AG08396 (cell line): Measurements from ENCODE around the gene TOM1.
"Not testable (repeated sequence)": the region's sequence is repeated elsewhere in the genome, so short reads cannot be mapped to it uniquely, and the experiment has no call there.

ENCODE experiments used
- DNase-seq: peaks from one replicate; pipeline ENCODE4 v3.0.0; 2012; ENCODE audit warnings: low spot score, mixed read lengths

Gene TOM1

DNA sequence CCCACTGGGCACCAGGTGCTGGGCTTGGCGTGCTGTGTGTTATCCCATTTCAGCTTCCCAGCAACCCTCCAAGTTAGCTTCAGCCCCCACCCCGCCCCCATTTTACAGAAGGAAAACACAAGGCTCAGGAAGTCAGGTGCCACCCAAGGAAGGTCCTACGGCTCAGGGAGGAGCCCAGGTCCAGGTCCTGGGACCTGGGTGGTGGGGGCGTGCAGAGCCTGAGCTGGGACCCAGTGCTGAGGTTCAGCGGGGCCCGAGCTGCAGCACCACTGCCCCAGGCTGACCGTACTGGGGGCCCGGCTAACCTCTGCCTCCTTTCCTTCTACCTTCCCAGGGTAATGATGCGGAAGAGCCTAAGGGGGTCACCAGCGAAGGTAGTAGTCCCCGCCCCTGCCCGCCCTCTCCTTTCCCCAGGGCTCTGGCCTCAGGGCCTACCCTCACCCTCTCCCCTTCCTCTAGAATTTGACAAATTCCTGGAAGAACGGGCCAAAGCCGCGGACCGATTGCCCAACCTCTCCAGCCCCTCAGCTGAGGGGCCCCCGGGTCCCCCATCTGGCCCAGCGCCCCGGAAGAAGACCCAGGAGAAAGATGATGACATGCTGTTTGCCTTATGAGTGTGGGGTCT is 47.0 kb downstream of the TOM1 start:
- DNase-seq = no peak

GRCh38 chr22:35347462-35347861 is 47.8 kb downstream of the TOM1 start:
- DNase-seq = no peak

- no peak for DNase-seq
Observed at GRCh38 chr22:35348026-35348590, 48.4 kb downstream of the TOM1 start.

DNA sequence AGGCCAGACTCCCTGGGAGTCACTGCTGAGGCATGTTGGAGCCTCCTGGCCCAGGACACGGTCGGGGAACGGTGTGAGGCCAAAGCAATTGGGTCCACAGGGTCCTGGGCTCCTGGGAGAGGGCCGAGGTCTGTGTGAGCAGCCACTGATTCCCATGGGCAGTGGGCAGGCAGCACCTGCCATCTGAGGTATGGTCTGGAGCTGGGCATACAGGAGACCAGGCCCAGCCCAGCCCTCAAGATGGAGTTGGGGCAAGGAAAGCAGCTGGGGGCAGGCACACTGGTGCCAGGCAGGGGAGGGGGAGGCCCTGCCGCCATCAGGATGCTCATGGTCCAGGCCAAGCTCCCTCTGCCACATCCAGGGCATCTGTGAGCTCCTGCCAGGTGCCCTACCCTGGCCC is 49.0 kb downstream of the TOM1 start:
- DNase-seq = no peak

DNA sequence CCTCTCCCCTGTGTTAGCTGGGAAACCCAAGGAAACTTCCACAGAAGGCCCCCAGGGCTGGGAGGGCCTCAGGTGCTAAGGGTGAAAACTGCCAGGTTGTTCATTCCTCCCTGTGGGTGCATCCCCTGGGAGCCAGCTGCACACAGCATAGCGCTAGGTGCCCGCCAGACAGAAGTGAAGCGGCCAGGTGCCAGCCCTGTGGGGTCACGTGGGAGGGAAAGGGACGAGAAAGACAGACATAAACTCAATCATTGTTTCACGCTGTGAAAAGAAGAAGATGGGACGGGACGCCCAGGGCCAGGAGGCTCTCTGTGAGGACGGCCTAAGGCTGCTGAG is 49.6 kb downstream of the TOM1 start:
- no peak for DNase-seq

DNA sequence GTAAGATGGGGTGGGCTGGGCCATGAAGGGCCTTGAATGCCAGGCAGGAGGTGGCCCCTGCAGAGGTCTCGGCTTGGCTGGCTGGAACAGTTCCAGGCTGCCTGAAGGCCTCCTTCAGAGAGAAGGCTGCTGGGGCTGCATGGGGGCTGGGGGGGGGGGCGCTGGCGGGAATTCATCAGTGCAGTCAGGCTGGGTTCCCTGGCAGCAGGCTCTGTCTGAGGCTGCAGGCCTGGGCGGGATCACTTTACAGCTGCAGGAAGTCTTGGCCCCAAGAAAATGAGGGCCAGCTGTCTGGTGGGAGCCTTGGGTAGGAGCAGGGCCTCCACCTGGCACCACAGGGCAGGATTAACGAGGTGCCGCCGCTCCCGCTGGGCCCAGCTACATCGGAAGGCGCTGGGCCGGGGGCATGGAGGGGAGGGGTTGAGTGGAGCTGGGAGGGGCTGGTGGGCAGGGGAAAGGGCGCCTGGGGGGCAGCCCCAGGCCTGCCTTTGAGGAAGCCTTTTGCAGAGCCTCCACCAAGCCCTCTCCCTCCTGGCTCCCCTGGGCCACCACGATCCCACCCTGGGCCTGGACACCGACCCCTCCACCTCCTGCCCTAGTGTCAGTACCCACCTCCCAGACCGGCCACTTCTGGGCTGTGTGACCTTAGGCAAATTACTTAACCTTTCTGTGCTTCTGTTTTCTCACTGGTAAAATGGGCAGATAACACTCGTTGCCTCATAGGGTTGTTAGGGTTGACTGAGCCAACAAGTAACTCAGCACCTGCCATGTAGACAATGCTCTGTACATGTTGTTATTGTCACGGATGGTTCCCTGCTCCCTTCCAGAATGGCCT is 50.2 kb downstream of the TOM1 start:
- DNase-seq = no peak

GRCh38 chr22:35350539-35351503 is 51.1 kb downstream of the TOM1 start:
- peak; percentile 96 for DNase-seq

DNA sequence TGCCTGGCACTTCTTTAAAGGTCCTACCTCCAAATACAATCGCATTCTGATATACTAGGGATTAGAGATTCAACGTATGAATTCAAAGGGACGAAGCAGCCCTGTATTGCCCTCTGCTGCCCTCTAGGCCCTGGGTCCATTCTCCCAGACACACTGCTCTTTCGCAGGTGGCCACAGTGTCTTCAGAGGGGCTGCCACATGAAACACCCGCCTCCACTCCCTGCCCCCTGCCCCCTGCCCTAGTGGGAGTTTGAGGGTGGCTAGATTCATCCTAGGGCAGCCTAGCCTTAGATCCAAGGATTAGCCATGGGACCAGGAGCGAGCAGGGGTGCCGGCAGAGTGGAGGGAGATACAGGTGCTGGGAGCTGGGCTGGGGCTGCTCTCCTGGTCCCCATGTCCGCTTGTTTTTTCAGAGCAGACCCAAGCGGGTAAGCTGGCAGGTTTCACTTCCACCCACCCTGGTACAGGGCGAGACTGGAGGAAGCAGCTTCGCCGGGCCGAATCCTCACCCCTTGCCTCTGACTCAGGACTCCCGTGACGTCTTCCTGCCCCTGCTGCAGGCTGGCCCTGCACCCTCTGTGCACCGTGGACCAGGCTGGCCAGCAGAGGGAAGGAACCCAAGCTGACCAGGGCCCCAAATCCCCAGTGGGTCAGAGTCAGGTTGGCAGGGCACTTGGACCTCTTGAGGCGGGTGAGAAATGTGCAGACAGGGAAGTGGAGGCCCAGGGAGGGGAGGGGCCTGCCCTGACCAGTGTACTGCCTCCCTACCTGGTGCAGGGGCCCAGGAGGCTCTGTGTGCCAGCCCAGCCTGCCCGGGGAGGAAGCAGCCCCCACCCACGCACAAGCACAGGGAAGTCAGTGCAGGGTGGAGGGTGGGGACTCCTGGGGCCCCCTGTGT is 52.8 kb downstream of the TOM1 start:
- DNase-seq = peak; percentile 46

DNA sequence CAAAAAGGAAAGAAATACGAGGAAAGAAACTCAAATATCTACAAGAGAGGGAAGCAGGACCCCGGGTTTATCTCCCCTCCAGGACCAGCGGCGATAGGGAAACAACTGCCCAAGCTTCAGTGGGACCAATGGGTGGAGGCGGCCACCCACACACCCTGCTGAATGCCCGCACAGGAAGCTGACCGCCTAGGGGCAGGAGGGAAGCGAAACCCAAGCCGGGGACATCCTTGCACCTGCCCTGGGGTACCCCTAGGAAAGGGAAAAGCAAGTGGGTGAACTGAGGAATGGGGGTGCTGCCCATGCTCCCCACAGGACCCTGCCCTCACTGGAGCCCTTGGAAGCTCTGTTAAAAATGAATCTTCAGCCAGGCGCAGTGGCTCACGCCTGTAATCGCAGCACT is 53.6 kb downstream of the TOM1 start:
- DNase-seq = no peak

GRCh38 chr22:35354068-35354467 is 54.4 kb downstream of the TOM1 start:
- DNase-seq = no peak

- DNase-seq = no peak
Observed at GRCh38 chr22:35357883-35358621, 58.4 kb downstream of the TOM1 start.

GRCh38 chr22:35359380-35360065 is 59.8 kb downstream of the TOM1 start:
- no peak for DNase-seq

DNA sequence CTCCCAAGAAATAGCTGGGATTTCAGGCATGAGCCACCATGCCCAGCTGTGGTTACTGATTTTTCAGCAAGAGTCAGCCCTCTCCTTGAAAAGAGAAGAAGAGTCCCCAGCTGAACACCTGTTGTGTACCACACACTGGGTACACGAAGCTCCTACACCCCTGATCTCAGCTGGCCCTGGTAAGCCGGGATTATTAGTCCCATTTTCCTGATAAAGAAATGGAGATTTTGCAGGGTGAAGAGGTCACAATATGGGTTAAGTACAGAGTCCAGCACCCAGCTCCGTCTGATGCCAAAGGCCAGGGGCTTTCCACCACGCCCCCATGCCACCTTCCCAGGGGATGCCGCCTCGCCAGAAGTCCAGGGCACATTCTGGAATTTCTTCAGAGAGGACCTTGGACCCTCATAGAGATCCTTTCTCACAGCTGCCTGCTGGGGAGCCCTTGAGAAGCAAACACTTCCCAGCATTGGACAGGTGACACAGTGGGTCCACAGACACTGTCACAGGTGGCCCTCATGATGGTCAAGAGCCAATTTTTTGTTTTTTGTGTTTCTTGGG is 61.4 kb downstream of the TOM1 start:
- DNase-seq = no peak

GRCh38 chr22:35363566-35364086 is 63.9 kb downstream of the TOM1 start:
- DNase-seq = no peak

- DNase-seq = not testable (repeated sequence)
Observed at GRCh38 chr22:35364230-35364629, 64.5 kb downstream of the TOM1 start.

DNA sequence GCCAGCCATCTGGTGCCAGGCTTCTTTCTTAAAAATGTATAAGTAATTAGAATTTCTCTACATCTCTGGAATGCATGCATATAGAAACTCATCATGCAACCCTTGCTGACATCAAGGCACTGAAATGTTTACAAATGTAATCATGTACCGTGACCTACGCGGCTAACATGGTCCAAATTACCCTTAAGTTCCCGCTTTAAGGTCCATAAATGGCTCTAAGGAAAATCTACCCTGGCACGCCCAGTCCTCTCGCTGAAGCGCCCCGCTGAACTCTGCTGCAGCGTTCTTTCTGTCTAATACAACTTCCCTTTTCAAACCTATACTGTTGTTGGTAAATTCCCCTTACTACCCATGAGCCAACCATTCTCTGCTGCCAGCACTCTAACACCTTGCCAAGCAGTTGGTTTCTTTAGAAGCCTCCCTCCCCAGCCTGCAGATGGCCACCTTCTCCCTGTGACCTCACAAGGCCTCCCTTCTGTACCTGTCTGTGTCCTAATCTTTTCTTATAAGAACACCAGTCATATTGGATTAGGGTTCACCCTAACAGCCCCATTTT is 67.7 kb downstream of the TOM1 start:
- DNase-seq = no peak

- no peak for DNase-seq
Observed at GRCh38 chr22:35368386-35368785, 68.7 kb downstream of the TOM1 start.

- DNase-seq = no peak
Observed at GRCh38 chr22:35369996-35370395, 70.3 kb downstream of the TOM1 start.

- DNase-seq = no peak
Observed at GRCh38 chr22:35373781-35374180, 74.1 kb downstream of the TOM1 start.
